Activated T-helper 1 cell treated with Interleukin-2 at 50 U/mL for 16 hours (primary cell): ENCODE measurements around the gene DUOXA2.

ENCODE experiments used
- DNase-seq: peaks from one replicate; pipeline ENCODE4 v3.0.0-alpha.2; 2020; ENCODE audit warnings: low read depth

Gene DUOXA2

GRCh38 chr15:45162771-45163507 is 48.8 kb downstream of the DUOXA2 start:
- peak; percentile 37 for DNase-seq

DNA sequence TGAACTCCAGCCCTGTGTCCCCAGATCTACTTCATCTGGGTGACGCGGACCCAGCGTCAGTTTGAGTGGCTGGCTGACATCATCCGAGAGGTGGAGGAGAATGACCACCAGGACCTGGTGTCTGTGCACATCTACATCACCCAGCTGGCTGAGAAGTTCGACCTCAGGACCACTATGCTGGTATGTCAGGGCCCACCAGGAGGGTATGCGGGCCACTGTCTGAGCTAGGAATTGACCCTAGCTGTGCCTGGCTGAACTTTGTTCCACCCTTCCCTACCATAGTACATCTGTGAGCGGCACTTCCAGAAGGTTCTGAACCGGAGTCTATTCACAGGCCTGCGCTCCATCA is 49.4 kb downstream of the DUOXA2 start:
- no peak for DNase-seq

- no peak for DNase-seq
Measured at GRCh38 chr15:45164914-45165313, 50.8 kb downstream of the DUOXA2 start.

DNA sequence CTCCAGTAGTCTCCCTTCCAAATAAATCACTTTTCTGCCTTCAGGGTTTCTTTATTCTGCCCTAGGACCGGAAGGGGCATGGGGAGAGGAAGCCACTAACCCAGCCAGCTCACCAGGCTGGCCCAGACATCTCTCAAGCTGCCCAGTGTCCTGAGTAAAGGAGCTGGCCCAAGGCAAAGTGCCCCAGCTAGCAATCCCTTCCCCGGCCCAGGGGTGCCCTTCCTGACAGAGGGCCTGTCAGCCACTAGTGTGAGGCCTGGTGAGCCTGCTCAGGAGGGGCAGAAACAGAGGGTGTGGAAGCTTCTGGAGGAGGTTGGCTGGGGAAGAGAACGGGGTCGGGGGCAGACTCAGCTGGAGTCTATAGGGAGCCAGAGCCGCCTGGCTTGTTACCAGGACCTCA is 51.4 kb downstream of the DUOXA2 start:
- no peak for DNase-seq

GRCh38 chr15:45166834-45167630 is 52.9 kb downstream of the DUOXA2 start:
- peak; percentile 73 for DNase-seq

DNA sequence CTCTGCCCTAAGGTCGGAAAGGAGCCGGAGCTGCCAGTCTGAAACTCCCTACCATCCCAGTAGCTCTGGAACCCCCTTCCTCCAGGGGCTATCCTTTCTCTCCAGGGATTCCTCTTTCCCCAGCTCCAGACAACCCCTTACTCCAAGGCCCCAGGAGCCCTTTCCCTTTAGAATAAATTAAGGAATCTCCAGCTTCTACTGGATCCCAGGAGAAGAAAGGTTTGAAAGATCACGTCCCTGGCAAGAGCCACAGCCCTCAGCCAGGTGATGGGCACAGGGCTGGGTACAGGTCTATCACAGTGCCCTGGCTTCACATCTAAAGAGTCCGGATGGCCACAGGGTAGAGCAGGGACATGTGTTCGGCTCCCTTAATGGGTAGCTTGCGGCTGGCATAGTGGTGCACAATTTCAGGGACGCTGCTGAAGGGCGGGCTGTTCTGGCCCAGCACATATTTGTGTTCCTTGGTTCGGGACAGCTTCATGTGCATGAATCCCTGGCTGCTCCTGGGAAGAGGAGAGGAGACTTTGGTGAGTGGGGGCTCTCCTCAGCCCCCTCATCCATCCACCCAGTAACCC is 53.6 kb downstream of the DUOXA2 start:
- DNase-seq, result no peak
